ENCODE data around the gene DCD. TPM values are rescaled to one million over a fixed set of nuclear protein-coding genes. Genes with fewer than 3 reads are reported as not detected.

DCD gene
- total and polyA plus RNA-seq, 3 donors from 2014 or later = not detected

GRCh38 chr12:54608769-54609168, 39.4 kb downstream of the DCD start:
- TF ChIP-seq, protein P1, sequence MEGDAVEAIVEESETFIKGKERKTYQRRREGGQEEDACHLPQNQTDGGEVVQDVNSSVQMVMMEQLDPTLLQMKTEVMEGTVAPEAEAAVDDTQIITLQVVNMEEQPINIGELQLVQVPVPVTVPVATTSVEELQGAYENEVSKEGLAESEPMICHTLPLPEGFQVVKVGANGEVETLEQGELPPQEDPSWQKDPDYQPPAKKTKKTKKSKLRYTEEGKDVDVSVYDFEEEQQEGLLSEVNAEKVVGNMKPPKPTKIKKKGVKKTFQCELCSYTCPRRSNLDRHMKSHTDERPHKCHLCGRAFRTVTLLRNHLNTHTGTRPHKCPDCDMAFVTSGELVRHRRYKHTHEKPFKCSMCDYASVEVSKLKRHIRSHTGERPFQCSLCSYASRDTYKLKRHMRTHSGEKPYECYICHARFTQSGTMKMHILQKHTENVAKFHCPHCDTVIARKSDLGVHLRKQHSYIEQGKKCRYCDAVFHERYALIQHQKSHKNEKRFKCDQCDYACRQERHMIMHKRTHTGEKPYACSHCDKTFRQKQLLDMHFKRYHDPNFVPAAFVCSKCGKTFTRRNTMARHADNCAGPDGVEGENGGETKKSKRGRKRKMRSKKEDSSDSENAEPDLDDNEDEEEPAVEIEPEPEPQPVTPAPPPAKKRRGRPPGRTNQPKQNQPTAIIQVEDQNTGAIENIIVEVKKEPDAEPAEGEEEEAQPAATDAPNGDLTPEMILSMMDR (IDR thresholded peaks at IDR 0.05) = no peak
- TF ChIP-seq POLR2A (IDR thresholded peaks at IDR 0.05) = no peak
- 90 to 95% methylated on average over 2 of the region's 2 CpGs for WGBS, 2 donors
- H3K4me3 ChIP-seq = no peak overlapping the region
- no peak overlapping the region for H3K27ac ChIP-seq
- H3K4me1 ChIP-seq = no peaks in the 10 kb centered on the region
- intact Hi-C loops (cut with DNase I; ENCODE audit: low total_unique reads) = no loop called here
- no peaks in the 10 kb centered on the region for H3K36me3 ChIP-seq (ENCODE audit: low read depth, missing control alignments)
- no peaks in the 10 kb centered on the region for H3K9me3 ChIP-seq
- no peak for DNase-seq
- H3K27me3 ChIP-seq = no peaks in the 10 kb centered on the region

- no peak for DNase-seq
- no peaks in the 10 kb centered on the region for H3K27me3 ChIP-seq
- WGBS, 2 donors = 73 to 79% methylated on average over 6 of the region's 6 CpGs
- H3K9me3 ChIP-seq = no peaks in the 10 kb centered on the region
- no peaks in the 10 kb centered on the region for H3K4me1 ChIP-seq
- TF ChIP-seq, protein P1 (IDR thresholded peaks at IDR 0.05) = no peak
- no peak for TF ChIP-seq POLR2A (IDR thresholded peaks at IDR 0.05)
- intact Hi-C loops (cut with DNase I; ENCODE audit: low total_unique reads) = no loop called here
- no peaks in the 10 kb centered on the region for H3K36me3 ChIP-seq (ENCODE audit: low read depth, missing control alignments)
- no peak overlapping the region for H3K4me3 ChIP-seq
- no peak overlapping the region for H3K27ac ChIP-seq
Measured at GRCh38 chr12:54608156-54608555, 40.0 kb downstream of the DCD start.

DNA sequence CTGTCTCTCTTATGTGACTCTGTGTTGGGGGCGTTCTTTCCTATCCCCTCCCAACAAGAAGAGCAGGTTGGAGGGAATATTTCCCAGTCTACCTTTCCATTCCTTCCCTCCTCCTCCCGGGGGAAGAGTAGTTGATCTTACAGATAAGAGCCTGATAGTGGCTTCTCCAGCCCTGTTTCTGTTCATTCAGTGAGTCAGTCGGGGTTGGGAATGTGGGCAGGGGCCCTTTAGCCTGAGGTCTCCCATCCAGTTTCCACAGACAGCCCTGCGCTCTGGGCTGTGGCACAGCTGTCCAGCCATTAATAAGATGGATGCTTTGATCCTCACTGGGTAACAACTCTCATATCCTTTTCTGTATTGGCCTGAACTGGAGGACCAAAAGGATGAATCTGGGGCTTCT, 41.6 kb downstream of the DCD start:
- no peaks in the 10 kb centered on the region for H3K27me3 ChIP-seq
- no peak for TF ChIP-seq POLR2A (IDR thresholded peaks at IDR 0.05)
- TF ChIP-seq, protein P1 (IDR thresholded peaks at IDR 0.05) = no peak
- no peak for DNase-seq
- H3K27ac ChIP-seq = no peak overlapping the region
- 64 to 80% methylated on average over 4 of the region's 4 CpGs for WGBS, 2 donors
- H3K4me1 ChIP-seq = no peaks in the 10 kb centered on the region
- no peaks in the 10 kb centered on the region for H3K36me3 ChIP-seq (ENCODE audit: low read depth, missing control alignments)
- intact Hi-C loops (cut with DNase I; ENCODE audit: low total_unique reads) = no loop called here
- H3K9me3 ChIP-seq = no peaks in the 10 kb centered on the region
- H3K4me3 ChIP-seq = no peak overlapping the region

DNA sequence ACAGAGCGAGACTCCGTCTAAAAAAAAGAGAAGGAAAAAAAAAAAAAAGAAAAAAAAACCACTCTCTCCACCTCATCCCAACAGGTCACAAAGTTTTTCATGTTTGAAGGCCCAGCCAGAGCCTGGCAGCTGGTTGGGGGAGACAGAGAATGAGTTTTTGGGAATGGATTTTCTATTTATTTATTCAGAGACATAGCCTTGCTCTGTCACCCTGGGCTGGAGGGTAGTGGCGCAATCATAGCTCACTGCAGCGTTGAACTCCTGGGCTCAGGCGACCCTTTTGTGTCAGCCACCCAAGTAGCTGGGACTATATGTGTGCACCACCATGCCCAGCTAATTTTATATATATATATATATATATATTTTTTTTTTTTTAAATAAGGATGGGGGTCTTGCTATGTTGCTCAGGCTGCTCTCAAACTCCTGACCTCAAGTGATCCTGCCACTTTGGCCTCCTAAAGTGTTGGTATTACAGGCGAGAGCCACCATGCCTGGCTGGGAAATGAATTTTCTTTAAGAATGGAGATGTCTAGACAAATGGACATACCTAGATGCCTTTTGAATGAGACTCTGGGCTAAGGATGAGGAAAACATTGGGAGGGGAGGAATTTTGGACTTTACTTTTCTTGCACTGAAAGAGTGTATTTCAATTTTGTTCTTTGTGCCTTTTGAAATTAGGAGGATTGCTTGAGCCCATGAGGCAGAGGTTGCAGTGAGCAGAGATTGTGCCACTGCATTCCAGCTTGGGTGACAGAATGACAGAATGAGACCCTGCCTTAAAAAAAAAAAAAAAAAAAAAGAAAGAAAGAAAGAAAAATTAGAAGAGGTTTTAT, 42.8 kb downstream of the DCD start:
- Histone ChIP-seq H3K27me3 (no peaks in the 10 kb centered on the region), H3K27ac (no peak overlapping the region), H3K9me3 (no peaks in the 10 kb centered on the region), H3K4me1 (no peaks in the 10 kb centered on the region), H3K4me3 (no peak overlapping the region), H3K36me3 (ENCODE audit: low read depth, missing control alignments) (no peaks in the 10 kb centered on the region)
- 90 to 97% methylated on average over 6 of the region's 6 CpGs for WGBS, 2 donors
- intact Hi-C loops (cut with DNase I; ENCODE audit: low total_unique reads) = no loop called here
- DNase-seq = no peak
- TF ChIP-seq, protein P1 (IDR thresholded peaks at IDR 0.05) = no peak

DNA sequence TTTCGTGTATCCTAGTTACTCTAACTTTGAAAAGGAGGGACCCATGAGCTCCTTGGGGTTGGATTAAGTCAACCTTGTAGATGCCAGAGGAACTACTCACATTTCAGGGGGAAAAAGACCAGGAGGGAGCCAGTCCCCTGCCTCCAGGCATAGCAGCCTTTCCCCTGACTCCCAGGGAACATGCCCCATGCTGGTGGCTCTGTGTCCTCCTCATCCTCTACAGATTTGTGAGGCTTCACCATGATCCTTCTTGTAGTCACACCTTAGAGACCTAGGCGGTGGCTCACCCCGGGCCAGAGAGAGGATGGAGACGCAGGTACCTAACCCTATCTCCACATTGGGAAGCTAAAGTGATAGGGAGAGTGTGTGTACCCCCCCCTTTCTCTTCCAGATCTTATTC, 43.7 kb downstream of the DCD start:
- no peak overlapping the region for H3K27ac ChIP-seq
- no peaks in the 10 kb centered on the region for H3K36me3 ChIP-seq (ENCODE audit: low read depth, missing control alignments)
- H3K9me3 ChIP-seq = no peaks in the 10 kb centered on the region
- no peak overlapping the region for H3K4me3 ChIP-seq
- H3K4me1 ChIP-seq = no peaks in the 10 kb centered on the region
- H3K27me3 ChIP-seq = no peaks in the 10 kb centered on the region
- DNase-seq = no peak
- intact Hi-C loops (cut with DNase I; ENCODE audit: low total_unique reads) = no loop called here
- TF ChIP-seq, protein P1 (IDR thresholded peaks at IDR 0.05) = no peak
- no peak for TF ChIP-seq POLR2A (IDR thresholded peaks at IDR 0.05)
- 97% methylated on average over 4 of the region's 4 CpGs for WGBS, 2 donors
